ENCODE data around the gene DLG2.

- TF ChIP-seq CTCF (conservative IDR thresholded peaks at IDR 0.05; ENCODE audit: low read length): no peak
- TF ChIP-seq EZH2phosphoT487 (IDR thresholded peaks at IDR 0.05; ENCODE audit: borderline replicate concordance, low read depth, low read length): no peak
These were observed 1385.6 kb downstream of the DLG2 start for GRCh38 chr11:84241343-84242131.
